ENCODE data around the gene CRTC2.

Gene CRTC2

GRCh38 chr1:153973525-153973924, 15.1 kb upstream of the CRTC2 start:
- no peak for DNase-seq

- no peak for DNase-seq
Observed at GRCh38 chr1:153973071-153973470, 14.7 kb upstream of the CRTC2 start.

- DNase-seq, result no peak
Observed at GRCh38 chr1:153970346-153970745, 11.9 kb upstream of the CRTC2 start.

DNA sequence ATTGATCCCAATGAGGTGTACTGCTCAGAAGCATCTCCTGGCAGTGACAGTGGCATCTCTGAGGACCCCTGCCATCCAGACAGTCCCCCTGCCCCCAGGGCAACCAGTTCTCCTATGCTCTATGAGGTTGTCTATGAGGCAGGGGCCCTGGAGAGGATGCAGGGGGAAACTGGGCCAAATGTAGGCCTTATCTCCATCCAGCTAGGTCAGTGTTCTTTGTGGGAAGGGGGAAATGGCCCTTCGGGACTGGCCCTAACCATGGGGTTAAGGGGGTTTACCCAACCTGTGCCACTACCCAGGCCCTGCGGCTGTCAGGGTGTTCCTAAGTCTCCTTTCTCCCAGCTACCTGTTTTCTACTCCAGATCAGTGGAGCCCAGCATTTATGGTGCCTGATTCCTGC, 10.6 kb upstream of the CRTC2 start:
- no peak for DNase-seq

GRCh38 chr1:153968408-153968807, 10.0 kb upstream of the CRTC2 start:
- no peak for DNase-seq

- DNase-seq, result no peak
Observed at GRCh38 chr1:153968000-153968363, 9.6 kb upstream of the CRTC2 start.

DNA sequence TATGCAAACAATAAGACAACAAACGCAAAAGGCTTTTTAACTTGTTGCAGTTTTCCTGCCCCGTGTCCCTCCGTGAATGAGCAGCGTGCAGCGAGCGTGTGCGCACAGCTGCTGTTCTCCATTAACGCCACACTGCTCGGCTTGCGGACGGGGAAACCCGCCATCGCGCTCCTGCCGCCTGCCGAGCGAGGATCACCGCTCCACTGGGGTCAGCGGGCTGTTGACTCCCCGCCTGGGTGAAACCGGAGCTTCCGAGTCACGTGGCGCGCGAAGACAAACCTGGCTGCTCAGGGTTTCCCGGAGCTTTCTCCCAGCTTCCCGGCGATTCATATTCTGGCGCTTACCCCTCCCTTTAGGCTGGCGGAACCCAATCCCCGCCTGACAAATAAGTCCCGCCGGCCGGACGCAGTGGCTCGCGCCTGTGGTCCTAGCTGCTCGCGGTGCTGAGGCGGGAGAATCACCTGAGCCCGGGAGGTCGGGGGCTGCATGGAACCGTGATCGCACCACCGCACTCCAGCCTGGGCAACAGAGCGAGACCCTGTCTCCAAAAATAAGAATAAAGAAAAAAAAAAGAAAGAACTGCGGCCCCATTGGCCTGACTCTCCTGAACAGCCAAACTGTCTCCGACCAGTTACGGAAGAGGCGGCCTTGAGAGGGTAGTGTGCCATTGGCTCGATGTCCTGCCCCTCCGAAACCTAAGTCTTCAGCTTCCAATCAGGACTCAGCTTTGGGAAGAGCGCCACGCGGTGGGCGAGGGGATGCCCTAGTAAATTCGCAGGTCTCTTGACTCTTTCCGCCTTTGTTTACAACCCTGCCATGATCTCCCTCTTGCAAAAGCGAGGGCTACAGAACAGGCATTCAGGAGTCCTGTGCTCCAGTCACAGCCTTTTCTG, 8.9 kb upstream of the CRTC2 start, which contains the start of gene CREB3L4:
CREB3L4 (plus strand) TSS at position 796 of the 893 bp plus-strand sequence. CDS start 624 bp downstream, outside the sequence.
- peak; percentile 87 for DNase-seq

DNA sequence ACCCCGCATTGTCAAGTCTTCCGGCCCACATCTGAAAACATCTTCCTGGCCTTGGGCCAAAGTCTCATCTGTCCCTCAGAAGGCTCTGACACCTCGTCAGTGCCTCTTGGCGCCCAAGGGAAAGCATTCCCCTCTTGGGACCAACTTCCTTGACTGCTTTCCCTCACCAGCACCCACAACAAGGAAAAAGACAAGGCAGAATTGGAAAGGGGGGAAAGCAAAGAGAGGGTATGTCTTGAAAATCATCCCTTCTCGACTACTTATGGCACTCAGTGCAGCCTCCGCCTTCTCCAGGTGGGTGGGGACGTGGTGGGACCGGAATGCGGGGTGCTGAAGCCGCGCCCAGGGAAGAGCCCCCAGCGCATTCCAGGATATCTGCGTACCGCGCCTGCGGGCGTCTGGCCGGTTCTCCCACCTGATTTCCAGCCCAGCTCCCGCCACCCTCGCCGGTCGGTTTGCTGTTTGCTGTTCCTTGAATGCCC, 5.5 kb upstream of the CRTC2 start:
- no peak for DNase-seq

- DNase-seq, result peak; percentile 93
Observed at GRCh38 chr1:153963030-153963849, 4.8 kb upstream of the CRTC2 start, which contains the start of gene SLC39A1. TSS of gene SLC39A1 (minus strand) at chr1:153963537. CDS start at chr1:153962715, 822 bp downstream.

DNA sequence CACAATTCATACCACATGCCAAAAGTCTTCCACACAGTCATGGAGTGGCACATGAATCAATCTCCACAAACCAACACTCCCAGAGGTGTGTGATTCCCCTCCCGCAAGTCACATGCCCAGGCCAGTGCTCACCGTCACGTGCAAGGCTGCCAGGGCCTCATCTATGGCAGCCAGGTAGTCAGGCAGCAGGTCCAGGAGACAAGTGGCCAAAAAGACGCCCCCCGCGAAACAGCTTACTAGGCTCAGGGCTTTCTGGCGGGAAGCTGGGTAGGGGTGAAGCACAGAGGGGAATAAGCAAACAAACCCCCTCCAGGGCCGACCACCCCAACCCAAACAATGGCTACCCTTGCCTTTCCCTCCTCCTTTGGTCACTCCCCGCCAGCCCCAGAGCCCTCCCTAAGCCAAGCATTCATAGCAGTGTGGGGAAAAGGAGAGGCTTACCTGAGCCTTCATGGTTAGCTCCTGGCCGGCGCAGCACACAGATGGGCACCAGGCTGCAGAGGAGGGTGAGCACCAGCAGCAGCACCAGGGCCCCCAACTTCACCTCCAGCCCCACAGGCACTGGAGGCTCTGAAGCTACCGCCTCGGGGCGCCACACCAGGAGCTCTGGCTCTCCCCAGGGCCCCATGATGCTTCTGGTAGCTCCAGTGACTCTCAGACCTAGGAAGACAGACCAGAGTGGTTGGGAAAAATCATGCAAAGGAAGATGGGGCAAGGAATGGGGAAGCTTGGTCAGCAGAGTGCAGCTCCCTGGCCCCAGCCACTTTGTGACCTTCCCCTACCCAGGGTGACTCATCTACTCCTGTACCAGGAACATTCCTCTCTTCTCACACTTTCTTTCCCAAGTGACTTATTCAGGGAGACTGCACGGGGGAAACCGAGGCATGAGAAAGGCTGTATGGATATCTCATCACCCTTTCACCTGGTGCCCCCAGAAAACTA, 3.9 kb upstream of the CRTC2 start:
- DNase-seq, result no peak

DNA sequence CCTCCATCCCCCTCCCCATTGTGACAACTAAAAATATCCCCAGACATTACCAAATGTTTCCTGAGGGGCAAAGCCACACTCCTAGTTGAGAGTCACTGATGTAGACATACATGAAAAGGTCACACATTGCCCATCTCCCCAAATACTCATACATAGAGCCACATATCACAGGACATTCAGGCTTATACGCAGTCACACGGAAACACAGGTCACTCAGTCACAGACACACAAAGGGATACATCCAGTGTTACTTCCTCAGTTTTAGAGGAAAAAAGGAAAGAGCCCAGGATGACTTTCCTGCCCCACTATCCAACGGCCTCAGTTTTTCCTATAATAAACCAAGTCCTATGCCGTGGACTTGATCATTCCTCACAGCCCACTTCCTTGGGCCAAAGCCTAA, 3.0 kb upstream of the CRTC2 start:
- no peak for DNase-seq

GRCh38 chr1:153960206-153960605, 1.8 kb upstream of the CRTC2 start:
- no peak for DNase-seq

DNA sequence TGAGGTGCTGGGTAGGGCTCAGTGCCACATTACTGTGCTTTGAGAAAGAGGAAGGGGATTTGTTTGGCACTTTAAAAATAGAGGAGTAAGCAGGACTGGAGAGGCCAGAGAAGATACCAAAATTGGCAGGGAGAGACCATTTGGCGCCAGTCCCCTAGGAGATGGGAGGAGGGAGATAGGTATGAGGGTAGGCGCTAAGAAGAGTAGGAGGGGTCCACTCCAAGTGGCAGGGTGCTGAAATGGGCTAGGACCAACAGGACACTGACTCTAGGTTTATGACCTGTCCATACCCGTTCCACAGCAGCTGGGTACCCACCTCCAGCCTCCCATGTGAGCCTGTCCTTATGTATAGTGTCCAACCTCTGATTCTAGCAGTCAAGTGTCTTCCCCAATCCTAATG, 1.0 kb upstream of the CRTC2 start:
- DNase-seq, result no peak

DNA sequence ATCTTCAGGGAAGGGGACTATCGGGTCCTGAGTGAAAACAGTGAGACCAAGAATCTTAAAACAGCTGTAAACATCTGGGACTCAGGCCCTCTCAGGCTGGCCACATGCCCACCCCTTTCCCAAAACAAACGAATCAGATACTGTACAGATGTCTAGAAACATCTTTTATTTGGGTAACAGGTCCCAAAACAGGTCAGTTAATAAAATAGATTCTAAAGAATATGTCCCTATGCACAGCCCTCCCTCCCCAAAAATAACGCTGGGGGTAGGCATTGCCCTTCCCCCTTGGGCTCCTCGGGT, 499 bp upstream of the CRTC2 start:
- no peak for DNase-seq

- DNase-seq, result peak; percentile 32
Observed at GRCh38 chr1:153957744-153958110, 685 bp downstream of the CRTC2 start.

DNA sequence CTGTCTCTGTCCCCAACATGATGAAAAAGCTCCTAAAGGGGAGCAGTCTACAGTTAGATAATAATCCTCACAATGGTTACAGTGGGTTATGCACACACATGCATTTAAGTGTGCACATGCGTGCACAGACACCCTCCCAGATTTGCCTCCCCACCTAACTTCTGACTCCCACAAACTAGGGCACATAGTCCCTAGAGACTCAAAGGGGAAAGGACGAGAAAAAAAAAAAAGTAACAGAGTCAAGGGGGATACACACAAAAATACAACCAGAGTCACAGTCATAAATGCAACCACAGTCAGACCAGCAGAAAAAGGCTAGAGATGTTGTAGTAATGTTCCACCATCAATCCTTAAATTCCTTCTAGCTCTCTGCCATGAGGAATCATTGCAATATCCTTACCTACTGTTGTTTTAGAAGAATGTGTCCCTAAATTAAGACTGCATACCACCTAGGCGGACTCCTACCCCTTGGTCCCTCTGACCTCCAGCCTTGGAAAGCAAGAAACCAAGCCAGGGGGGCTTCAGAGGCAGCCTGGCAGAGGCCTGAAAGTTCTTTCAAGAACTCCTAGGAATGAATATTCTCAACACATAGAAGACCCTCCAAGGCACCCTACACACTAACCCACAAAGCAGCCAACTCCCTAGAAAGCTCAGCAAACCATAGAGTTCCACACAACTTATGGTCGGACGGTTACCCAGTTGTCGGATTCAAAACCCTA, 1.3 kb downstream of the CRTC2 start:
- DNase-seq, result no peak

DNA sequence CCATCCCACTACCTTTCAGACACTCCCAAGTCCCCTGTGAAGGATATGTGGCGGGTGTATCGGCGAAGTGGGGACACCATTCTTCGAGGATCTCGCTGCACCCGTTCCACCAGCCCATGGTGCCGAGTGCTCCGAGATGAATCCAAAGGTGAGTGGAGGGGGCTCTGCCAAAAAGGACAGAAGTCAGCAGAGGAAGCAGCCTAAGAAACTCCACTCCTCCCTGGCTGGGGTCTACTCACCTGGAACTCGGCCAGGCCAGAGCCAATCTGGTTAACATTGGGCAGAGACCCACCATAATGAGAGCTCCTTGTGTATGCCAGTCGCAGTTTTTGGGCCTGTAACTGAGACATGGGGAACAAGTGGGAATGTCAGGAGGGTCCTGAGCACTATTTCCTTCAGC, 3.6 kb downstream of the CRTC2 start:
- no peak for DNase-seq

- DNase-seq, result no peak
Observed at GRCh38 chr1:153953859-153954365, 4.5 kb downstream of the CRTC2 start.

DNA sequence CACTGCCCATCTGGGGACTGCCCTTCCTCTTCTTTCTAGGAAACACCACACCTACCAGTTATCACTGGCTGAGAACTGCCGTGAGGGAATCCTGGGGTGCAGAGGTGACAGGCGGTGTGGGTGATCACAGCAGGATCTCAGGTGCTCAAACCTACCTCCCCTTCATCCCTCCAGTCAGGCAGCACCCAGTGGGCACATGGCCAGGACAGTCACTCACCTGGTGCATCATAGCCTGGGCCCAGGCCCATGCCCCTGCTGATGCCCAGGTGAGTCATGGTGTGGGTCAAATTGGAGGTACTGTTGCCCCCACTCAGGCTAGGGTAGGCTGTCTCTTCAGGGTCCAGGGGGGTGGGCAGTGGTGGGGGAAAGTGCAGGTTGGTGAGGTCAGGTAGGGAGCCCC, 6.6 kb downstream of the CRTC2 start:
- DNase-seq, result no peak

- DNase-seq, result no peak
Observed at GRCh38 chr1:153951183-153951582, 7.2 kb downstream of the CRTC2 start.

DNA sequence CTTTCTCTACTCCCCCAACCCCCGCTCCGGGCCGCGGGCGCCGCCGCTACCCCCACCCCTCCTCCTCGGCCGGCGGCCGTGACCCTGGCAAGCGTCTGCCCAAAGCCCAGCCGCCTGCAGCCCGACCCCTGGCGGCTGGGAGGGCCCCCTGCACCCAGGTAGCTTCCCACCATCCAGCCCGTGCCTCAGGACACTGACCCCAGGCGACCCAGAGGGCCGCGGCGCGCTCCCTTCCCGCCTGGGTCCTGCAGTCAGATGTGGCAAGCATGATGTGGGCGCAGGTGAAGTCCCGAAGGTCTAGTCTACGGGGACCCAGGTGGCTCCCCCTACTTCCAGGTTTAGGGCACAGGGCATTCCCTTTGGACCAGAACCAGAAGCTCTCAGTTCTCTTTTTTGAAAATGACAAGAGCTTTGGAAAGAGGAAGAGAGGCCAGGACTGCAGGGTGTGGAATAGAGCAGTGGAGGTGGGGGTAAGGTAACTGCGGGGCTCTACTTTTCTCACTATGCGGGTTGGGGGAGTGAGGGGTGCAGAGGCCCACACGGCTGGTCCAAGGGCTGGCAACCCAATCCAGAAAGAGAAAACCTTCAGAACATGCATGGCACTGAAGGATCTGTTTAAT, 11.7 kb downstream of the CRTC2 start, which contains the start of gene DENND4B:
DENND4B (minus strand) TSS at position 97 of the 620 bp plus-strand sequence. CDS start 2,344 bp downstream, outside the sequence.
- DNase-seq, result peak; percentile 73
